ENCODE results near the gene CSNK1G1.
"Not testable (repeated sequence)": the region's sequence is repeated elsewhere in the genome, so short reads cannot be mapped to it uniquely, and the experiment has no call there.

Gene CSNK1G1

GRCh38 chr15:64236156-64236894 is 119.6 kb downstream of the CSNK1G1 start:
- DNase-seq, result no peak

- DNase-seq, result no peak
Measured at GRCh38 chr15:64235552-64235951, 120.4 kb downstream of the CSNK1G1 start.

GRCh38 chr15:64233299-64233698 is 122.7 kb downstream of the CSNK1G1 start:
- DNase-seq, result no peak

GRCh38 chr15:64232400-64232799 is 123.6 kb downstream of the CSNK1G1 start:
- no peak for DNase-seq

- DNase-seq, result no peak
Measured at GRCh38 chr15:64229129-64229724, 126.7 kb downstream of the CSNK1G1 start.

GRCh38 chr15:64225804-64226203 is 130.2 kb downstream of the CSNK1G1 start:
- DNase-seq, result no peak

- no peak for DNase-seq
Measured at GRCh38 chr15:64224511-64224910, 131.5 kb downstream of the CSNK1G1 start.

GRCh38 chr15:64223882-64224281 is 132.1 kb downstream of the CSNK1G1 start:
- no peak for DNase-seq

GRCh38 chr15:64222573-64223366 is 133.2 kb downstream of the CSNK1G1 start:
- DNase-seq, result no peak

- DNase-seq, result not testable (repeated sequence)
Measured at GRCh38 chr15:64221911-64222310, 134.1 kb downstream of the CSNK1G1 start.

GRCh38 chr15:64217429-64217750 is 138.6 kb downstream of the CSNK1G1 start:
- DNase-seq, result not testable (repeated sequence)

GRCh38 chr15:64216730-64217428 is 139.1 kb downstream of the CSNK1G1 start:
- no peak for DNase-seq

- DNase-seq, result no peak
Measured at GRCh38 chr15:64216196-64216595, 139.8 kb downstream of the CSNK1G1 start.

GRCh38 chr15:64213646-64214045 is 142.3 kb downstream of the CSNK1G1 start:
- no peak for DNase-seq

GRCh38 chr15:64211696-64212095 is 144.3 kb downstream of the CSNK1G1 start:
- DNase-seq, result no peak

GRCh38 chr15:64210371-64210770 is 145.6 kb downstream of the CSNK1G1 start:
- DNase-seq, result no peak

GRCh38 chr15:64209680-64210334 is 146.2 kb downstream of the CSNK1G1 start:
- no peak for DNase-seq

- DNase-seq, result no peak
Measured at GRCh38 chr15:64205202-64205601, 150.8 kb downstream of the CSNK1G1 start.

- no peak for DNase-seq
Measured at GRCh38 chr15:64197425-64197824, 158.5 kb downstream of the CSNK1G1 start.

- DNase-seq, result no peak
Measured at GRCh38 chr15:64193971-64194370, 162.0 kb downstream of the CSNK1G1 start.

GRCh38 chr15:64191971-64192830 is 163.8 kb downstream of the CSNK1G1 start:
- no peak for DNase-seq

Data from activated gamma-delta T cell treated with Interleukin-2 at 50 U/mL for 16 hours (primary cell).